GM19452 (cell line): ENCODE measurements around the gene TYW1B.
"Not testable (repeated sequence)": the region's sequence is repeated elsewhere in the genome, so short reads cannot be mapped to it uniquely, and the experiment has no call there.

ENCODE experiments used
- ATAC-seq: cut with Tn5 transposase; IDR thresholded peaks from one replicate; pipeline ENCODE4 v1.9.1; 2021; ENCODE audit not compliant: unreplicated experiment

Gene TYW1B

DNA sequence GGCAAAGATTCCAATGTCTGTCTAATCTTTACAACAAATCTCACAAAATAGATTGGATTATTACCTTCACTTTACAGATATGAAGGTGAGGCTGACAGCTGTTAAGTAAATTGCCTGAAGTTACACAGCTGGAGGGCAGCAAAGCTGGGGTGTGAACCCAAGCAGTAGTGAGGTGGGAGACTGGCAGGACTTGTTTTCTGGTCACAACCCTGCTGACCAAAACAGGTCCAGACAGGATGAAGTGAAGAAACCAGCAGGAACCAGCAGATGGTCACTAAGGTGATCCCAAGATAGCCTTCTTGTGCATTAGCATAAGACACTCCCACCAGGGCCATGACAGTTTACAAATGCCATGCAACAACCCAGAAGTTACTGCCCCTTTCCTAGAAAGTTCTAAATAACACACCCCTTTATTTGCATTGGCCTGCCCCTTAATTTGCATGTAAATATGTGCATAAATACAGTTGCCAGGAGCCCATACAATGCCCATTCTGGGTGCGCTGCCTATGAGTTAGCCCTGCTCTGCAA is 195.2 kb downstream of the TYW1B start:
- ATAC-seq, result not testable (repeated sequence)

GRCh38 chr7:72628375-72628774 is 199.6 kb downstream of the TYW1B start:
- not testable (repeated sequence) for ATAC-seq

DNA sequence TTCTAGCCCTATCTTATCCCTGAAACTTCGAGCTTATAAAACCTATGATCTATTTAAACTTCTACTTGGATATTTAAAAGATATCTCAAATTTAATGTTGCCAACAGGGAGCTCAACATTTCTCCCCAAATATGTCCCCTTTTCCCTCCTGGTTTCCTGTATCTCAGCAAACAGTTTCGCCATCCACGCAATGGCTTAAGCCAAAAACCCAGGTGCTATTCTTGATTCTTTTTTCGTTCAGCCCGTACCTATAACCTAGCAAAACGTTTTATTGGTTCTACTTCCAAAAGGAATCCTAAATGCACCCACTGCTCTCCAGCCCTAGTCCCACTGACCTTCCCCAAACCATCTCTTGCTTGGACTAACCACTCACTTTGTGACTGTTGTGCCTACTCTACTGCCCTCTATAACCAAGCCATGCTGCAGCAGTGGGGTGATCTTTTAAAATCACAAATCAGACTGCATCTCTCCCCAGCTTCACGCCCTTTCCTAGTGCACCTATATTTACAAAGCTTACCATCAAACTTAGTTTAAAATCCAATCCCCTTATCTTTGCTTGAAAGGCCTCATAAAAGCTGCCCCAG is 201.5 kb downstream of the TYW1B start:
- ATAC-seq, result not testable (repeated sequence)

- peak; percentile 55 for ATAC-seq
Observed at GRCh38 chr7:72625721-72626423, 202.1 kb downstream of the TYW1B start.

DNA sequence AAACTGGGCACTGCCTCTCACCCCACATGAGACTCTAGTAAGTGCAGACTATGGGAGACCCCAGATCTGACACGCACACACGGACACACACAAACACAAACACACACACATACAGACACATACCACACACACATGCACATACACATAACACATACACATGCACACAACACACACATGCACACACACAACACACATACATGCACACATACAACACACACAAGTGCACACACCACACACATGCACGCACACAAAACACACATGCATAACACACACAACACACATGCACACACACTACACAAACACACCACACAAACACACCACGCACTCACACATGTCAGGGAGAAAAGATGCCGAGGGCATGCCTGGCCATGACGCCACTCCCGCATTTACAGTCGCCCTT is 205.5 kb downstream of the TYW1B start:
- ATAC-seq, result no peak

DNA sequence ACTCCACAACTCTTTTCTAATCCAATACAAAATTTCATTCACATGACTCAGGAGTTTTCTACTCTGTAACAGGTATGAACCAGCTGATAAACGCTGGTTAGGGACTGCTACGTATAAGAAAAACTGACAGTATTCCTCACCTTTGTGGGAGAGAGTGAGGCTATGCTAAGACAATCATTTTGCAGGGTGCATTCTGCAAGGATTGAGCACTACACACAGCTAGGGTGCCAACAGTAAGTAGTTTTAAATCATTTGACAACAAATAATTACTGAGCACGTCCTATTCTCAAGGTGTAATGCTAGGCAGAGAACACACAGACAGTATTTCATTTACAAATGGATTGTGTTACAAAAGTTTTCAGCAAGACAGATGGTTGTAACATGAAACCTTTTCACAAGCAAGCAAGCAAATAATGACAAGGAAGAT is 206.2 kb downstream of the TYW1B start:
- not testable (repeated sequence) for ATAC-seq

DNA sequence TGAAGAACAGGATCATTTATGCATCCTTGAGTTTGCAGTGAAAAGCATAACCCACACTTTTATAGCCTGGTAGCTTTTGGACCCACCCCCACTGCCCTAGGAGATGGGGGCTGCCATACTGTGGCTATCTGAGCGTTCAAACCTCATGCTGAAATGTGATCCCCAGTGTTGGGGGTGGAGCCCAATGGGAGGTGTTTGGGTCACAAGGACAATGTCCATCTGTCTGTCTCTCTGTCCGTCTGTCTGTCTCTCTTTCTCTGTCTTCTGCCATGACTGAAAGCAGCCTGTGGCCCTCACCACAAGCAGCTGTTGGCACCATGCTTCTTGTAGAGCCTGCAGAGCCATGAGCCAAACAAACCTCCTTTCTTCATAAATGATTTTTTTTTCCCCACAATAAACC is 207.1 kb downstream of the TYW1B start:
- ATAC-seq, result not testable (repeated sequence)

DNA sequence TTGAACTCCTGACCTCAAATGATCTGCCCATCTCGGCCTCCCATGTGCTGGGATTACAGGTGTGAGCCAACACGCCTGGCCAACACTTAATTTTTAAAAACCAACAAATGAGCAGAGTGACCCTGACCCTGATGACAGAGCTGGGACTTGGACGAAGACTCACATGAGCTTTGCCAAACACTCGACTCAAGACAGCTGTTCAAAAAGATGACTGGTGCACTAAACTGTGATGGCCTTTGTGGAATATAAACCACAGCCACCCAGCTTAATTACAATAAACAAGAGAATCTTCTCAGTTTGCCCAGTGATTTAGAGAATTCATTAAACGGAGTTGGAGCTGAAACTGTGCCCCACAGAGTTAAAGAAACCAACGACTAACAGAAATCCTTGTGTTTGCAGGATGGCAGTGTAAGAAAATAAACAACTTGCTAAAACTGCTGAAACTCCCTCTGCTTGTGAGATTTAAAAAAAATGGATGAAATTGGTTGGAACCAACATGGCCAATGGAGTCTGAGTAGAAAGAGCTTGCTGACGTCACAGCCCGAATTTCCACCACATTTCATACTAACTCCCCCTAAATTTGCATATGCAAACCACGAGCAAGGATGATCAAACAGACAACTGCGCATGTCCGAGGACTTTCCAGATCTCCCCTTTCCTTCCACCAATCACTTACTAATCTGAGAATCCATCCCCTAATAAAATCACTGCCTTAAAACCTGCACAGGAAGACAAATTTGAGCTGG is 209.4 kb downstream of the TYW1B start:
- ATAC-seq, result not testable (repeated sequence)

GRCh38 chr7:72609761-72610160 is 218.2 kb downstream of the TYW1B start:
- ATAC-seq, result not testable (repeated sequence)

DNA sequence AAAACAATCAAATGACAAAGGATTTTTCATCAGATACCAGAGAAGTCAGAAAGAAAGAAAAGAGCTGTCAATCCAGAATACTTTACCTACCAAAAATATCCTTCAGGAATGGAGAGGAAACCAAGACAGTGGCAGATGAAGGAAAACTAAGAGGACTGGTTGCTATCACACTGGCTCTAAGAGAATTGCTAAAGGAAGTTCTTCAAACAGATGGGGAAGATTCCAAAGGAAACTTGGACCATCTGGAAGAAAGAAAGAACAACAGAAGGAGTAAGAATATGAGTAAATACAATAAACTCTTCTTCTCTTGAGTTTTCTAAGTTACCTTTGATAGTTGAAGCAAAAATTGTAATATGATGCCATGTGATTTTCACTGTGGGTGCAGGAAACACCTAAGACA is 220.0 kb downstream of the TYW1B start:
- ATAC-seq, result not testable (repeated sequence)

- not testable (repeated sequence) for ATAC-seq
Observed at GRCh38 chr7:72605863-72606431, 222.1 kb downstream of the TYW1B start.

- not testable (repeated sequence) for ATAC-seq
Observed at GRCh38 chr7:72604771-72605611, 223.0 kb downstream of the TYW1B start.

- not testable (repeated sequence) for ATAC-seq
Observed at GRCh38 chr7:72603476-72603875, 224.5 kb downstream of the TYW1B start.

GRCh38 chr7:72603073-72603472 is 224.9 kb downstream of the TYW1B start:
- ATAC-seq, result no peak

DNA sequence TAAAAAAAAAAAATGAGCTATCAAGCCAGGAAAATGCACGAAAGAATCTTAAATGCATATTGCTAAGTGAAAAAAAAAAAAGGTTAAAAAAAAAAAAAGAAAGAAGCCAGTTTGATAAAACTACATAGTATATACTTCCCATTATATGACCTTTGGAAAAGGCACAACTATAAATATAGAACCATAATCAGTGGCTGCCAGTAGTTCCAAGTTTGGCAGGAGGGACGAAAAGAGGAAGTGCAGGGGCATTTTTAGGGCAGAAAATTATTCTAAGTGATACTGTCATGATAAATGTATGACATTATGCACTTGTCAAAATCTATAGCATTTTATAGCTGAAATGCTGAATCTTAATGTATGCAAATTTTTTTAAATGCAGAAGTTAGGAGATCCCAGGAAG is 226.3 kb downstream of the TYW1B start:
- ATAC-seq, result not testable (repeated sequence)

GRCh38 chr7:72590023-72590422 is 238.0 kb downstream of the TYW1B start:
- ATAC-seq, result not testable (repeated sequence)

DNA sequence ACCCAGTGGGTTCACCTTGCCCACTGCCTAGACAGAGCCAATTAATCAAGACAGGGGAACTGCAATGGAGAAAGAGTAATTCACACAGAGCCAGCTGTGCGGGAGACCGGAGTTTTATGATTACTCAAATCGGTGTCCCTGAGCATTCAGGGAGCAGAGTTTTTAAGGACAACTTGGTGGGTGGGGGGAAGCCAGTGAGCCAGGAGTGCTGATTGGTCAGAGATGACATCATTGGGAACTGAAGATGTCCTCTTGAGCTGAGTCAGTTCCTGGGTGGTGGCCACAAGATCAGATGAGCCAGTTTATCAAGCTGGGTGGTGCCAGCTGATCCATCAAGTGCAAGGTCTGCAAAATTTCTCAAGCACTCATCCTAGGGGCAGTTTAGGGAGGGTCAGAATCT is 240.7 kb downstream of the TYW1B start:
- not testable (repeated sequence) for ATAC-seq

GRCh38 chr7:72584576-72584975 is 243.4 kb downstream of the TYW1B start:
- not testable (repeated sequence) for ATAC-seq

- ATAC-seq, result not testable (repeated sequence)
Observed at GRCh38 chr7:72583620-72584361, 244.2 kb downstream of the TYW1B start.
